ENCODE measurements around the gene ZNF205. TPM values are rescaled to one million over a fixed set of nuclear protein-coding genes. Genes with fewer than 3 reads are reported as not detected.
A peak's percentile ranks its signal among the peaks of the same experiment; 100 is the strongest.
"Not testable (repeated sequence)": the region's sequence is repeated elsewhere in the genome, so short reads cannot be mapped to it uniquely, and the experiment has no call there.

Gene ZNF205
- total RNA-seq, 2 experiments from 2014 or later: not detected

- H3K4me3 Mint-ChIP-seq: peak overlapping the region; percentile 79
- peaks cover 3% of the 10 kb centered on the region for H3K9me3 Mint-ChIP-seq (ENCODE audit: low read depth)
- peaks cover 91% of the 10 kb centered on the region for H3K4me1 Mint-ChIP-seq
- H3K27ac Mint-ChIP-seq: peak overlapping the region; percentile 94
- ATAC-seq: no peak
- H3K27me3 Mint-ChIP-seq: no peaks in the 10 kb centered on the region
- no peak for DNase-seq
- H3K36me3 Mint-ChIP-seq: peaks cover 32% of the 10 kb centered on the region
- CTCF ChIA-PET: interaction anchor here (3.4 to 7.8 kb wide), 3 partner anchors 9 to 57 kb away, joined by 14 to 67 read pairs (median 62); partner anchors contain the start of gene IL32
Measured at GRCh38 chr16:3073448-3073847, 38.9 kb upstream of the ZNF205 start.

DNA sequence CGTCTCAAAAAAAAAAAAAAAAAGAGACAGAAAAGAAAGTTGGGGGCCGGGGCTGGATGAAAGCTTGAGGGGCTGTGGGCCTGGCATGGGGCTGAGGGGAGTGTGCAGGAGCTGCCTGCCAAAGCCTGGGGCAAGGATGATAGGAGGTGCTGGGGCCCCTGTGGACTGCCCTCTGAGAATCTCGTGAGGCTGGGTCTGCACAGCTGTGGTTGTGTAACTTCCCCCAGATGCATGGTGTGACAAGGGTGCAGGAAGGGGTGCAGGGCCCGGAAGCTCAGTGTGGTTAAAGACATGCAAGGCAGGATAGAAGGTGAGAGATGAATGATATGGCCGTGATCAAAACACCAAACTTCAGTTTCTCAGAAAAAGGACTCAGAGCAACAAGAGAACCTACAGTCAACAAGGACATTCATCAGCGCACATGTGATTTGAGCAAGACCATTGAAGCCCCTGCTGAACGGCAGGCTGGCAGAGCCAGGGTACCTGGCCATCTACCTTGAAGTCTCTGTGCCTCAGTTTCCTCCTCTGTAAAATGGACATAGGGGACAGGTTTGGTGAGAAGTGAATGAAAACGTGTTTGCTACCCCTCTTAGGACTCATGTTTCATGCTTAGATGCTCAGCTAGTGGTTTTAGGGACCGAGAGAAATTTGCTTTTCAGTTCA lies 37.4 kb upstream of the ZNF205 start:
- Mint-ChIP-seq H3K4me1 (peaks cover 90% of the 10 kb centered on the region), H3K36me3 (peaks cover 32% of the 10 kb centered on the region), H3K27me3 (no peaks in the 10 kb centered on the region), H3K9me3 (ENCODE audit: low read depth) (peaks cover 6% of the 10 kb centered on the region), H3K27ac (peak overlapping the region; percentile 94), H3K4me3 (peak overlapping the region; percentile 79)
- ATAC-seq (peak; percentile 72), DNase-seq (peak; percentile 97)
- CTCF ChIA-PET: interaction anchor here (0.6 to 7.8 kb wide), 15 partner anchors 10 to 454 kb away, joined by 3 to 88 read pairs (median 6); partner anchors contain the start of genes IL32 and ZSCAN10

DNA sequence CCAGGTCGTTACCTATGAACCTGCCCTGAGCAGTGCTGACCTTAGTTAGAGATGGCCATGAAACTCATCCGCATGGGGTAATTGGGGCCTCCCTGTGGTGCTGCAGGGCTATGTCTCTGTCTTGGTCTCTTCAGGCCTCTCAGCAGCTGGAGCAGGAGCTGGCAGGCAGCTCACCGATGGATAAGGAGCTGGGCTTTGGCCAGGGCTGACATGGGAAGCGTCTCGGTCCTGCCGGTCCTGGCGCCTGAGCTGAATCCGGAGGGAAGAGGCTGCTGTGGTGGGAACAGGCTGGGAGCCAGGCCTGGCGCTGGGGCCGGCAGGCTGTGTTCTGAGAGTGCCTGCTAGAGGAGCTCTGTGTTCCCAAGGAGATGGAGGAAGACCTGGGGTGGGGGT lies 36.9 kb upstream of the ZNF205 start:
- Mint-ChIP-seq H3K9me3 (ENCODE audit: low read depth) (peaks cover 6% of the 10 kb centered on the region), H3K36me3 (peaks cover 30% of the 10 kb centered on the region), H3K4me3 (peak overlapping the region; percentile 79), H3K27ac (peak overlapping the region; percentile 94), H3K27me3 (no peaks in the 10 kb centered on the region), H3K4me1 (peaks cover 85% of the 10 kb centered on the region)
- CTCF ChIA-PET: interaction anchor here (0.8 to 7.8 kb wide), 13 partner anchors 11 to 93 kb away, joined by 3 to 88 read pairs (median 9); partner anchors contain the start of genes IL32 and ZSCAN10
- peak; percentile 64 for DNase-seq
- peak; percentile 14 for ATAC-seq

GRCh38 chr16:3075946-3076345 lies 36.4 kb upstream of the ZNF205 start:
- H3K27me3 Mint-ChIP-seq; ATAC-seq; DNase-seq; H3K9me3 Mint-ChIP-seq (ENCODE audit: low read depth): not testable (repeated sequence)
- peak overlapping the region; percentile 79 for H3K4me3 Mint-ChIP-seq
- H3K27ac Mint-ChIP-seq: peak overlapping the region; percentile 94
- CTCF ChIA-PET: interaction anchor here (0.8 to 7.8 kb wide), 13 partner anchors 11 to 93 kb away, joined by 3 to 88 read pairs (median 9); partner anchors contain the start of genes IL32 and ZSCAN10
- H3K4me1 Mint-ChIP-seq: peaks cover 84% of the 10 kb centered on the region
- H3K36me3 Mint-ChIP-seq: peaks cover 34% of the 10 kb centered on the region

DNA sequence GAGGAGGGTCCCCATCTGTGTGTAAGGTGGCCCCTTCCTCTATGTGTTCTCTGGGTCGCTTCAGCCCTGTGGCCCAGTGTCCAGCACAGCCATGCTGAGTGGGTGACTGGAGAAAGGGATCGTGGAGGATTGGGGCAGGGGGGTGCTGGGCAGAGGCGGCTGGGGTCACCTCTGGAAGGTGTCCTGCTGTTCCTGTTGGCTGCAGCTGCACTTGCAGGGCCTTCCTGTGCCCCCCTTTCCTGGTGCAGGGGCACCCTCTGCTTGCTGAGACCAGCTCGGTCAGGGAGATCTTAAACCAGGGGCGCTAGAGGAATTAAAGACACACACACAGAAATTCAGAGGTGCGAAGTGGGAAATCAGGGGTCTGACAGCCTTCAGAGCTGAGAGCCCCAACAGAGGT lies 35.8 kb upstream of the ZNF205 start:
- CTCF ChIA-PET: interaction anchor here (0.7 to 7.8 kb wide), 14 partner anchors 12 to 97 kb away, joined by 3 to 88 read pairs (median 9); partner anchors contain the start of genes IL32 and ZSCAN10
- DNase-seq (peak; percentile 72), ATAC-seq (no peak)
- peaks cover 37% of the 10 kb centered on the region for H3K36me3 Mint-ChIP-seq
- H3K9me3 Mint-ChIP-seq (ENCODE audit: low read depth): peaks cover 6% of the 10 kb centered on the region
- H3K27me3 Mint-ChIP-seq: no peaks in the 10 kb centered on the region
- H3K27ac Mint-ChIP-seq: peak overlapping the region; percentile 94
- H3K4me1 Mint-ChIP-seq: peaks cover 83% of the 10 kb centered on the region
- peak overlapping the region; percentile 79 for H3K4me3 Mint-ChIP-seq

DNA sequence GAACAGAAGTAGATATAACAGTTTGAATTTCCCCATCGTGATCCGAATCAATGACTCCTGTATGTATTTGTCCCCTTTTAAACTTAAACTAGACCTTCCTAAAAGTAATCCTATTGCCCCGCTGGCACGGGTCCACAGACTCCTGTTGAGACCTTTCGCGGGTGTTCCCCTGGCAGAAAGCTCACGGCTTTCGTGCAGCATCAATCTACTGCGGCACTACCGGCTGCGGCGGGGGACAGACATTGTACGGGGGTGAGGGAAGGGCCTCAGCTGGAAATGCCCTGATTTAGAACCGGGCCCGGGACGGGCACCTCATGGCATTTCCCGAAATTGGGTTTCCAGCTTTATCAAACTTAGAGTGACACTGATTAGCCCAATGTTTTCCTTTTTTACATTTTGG lies 32.4 kb upstream of the ZNF205 start:
- Mint-ChIP-seq H3K4me3 (no peak overlapping the region), H3K9me3 (ENCODE audit: low read depth) (peaks cover 6% of the 10 kb centered on the region), H3K27ac (no peak overlapping the region), H3K4me1 (peaks cover 62% of the 10 kb centered on the region), H3K36me3 (peaks cover 40% of the 10 kb centered on the region), H3K27me3 (no peaks in the 10 kb centered on the region)
- ATAC-seq (no peak), DNase-seq (no peak)
- CTCF ChIA-PET: interaction anchor here (0.9 to 7.8 kb wide), 7 partner anchors 9 to 51 kb away, joined by 3 to 67 read pairs (median 4); no protein-coding TSS in a partner anchor

DNA sequence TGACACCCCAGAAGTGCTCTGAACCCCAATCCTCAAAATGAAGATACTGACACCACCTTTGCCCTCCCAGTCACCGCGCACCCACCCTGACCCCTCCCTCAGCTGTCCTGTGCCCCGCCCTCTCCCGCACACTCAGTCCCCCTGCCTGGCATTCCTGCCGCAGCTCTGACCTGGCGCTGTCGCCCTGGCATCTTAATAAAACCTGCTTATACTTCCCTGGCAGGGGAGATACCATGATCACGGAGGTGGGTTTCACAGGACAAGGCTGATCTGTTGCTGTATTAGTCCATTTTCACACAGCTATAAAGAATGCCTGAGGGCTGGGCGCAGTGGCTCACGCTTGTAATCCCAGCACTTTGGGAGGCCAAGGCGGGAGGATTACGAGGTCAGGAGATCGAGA lies 30.4 kb upstream of the ZNF205 start:
- Mint-ChIP-seq H3K36me3 (peaks cover 40% of the 10 kb centered on the region), H3K4me1 (peaks cover 54% of the 10 kb centered on the region)
- H3K4me3 Mint-ChIP-seq; DNase-seq; ATAC-seq; H3K27me3 Mint-ChIP-seq; H3K9me3 Mint-ChIP-seq (ENCODE audit: low read depth); H3K27ac Mint-ChIP-seq: not testable (repeated sequence)
- CTCF ChIA-PET: interaction anchor here (0.6 to 1.6 kb wide), 2 partner anchors 10 to 33 kb away, joined by 3 to 4 read pairs; no protein-coding TSS in a partner anchor

- CTCF ChIA-PET: interaction anchor here (1.0 to 1.4 kb wide), 3 partner anchors 10 to 51 kb away, joined by 4 to 7 read pairs (median 5); partner anchors contain the start of gene ZNF213
- Mint-ChIP-seq H3K36me3 (peaks cover 30% of the 10 kb centered on the region), H3K4me1 (peaks cover 50% of the 10 kb centered on the region)
- ATAC-seq; DNase-seq; H3K9me3 Mint-ChIP-seq (ENCODE audit: low read depth); H3K27ac Mint-ChIP-seq; H3K27me3 Mint-ChIP-seq; H3K4me3 Mint-ChIP-seq: not testable (repeated sequence)
Measured at GRCh38 chr16:3083408-3083807, 29.0 kb upstream of the ZNF205 start.

- DNase-seq (no peak), ATAC-seq (no peak)
- peaks cover 43% of the 10 kb centered on the region for H3K4me1 Mint-ChIP-seq
- no peaks in the 10 kb centered on the region for H3K27me3 Mint-ChIP-seq
- CTCF ChIA-PET: interaction anchor here (0.8 to 1.5 kb wide), 4 partner anchors 9 to 45 kb away, joined by 3 to 7 read pairs (median 6); no protein-coding TSS in a partner anchor
- no peaks in the 10 kb centered on the region for H3K9me3 Mint-ChIP-seq (ENCODE audit: low read depth)
- H3K36me3 Mint-ChIP-seq: peaks cover 22% of the 10 kb centered on the region
- H3K4me3 Mint-ChIP-seq: no peak overlapping the region
- H3K27ac Mint-ChIP-seq: peak overlapping the region; percentile 34
Measured at GRCh38 chr16:3084491-3084890, 27.9 kb upstream of the ZNF205 start.

GRCh38 chr16:3084969-3085670 lies 27.3 kb upstream of the ZNF205 start:
- H3K4me3 Mint-ChIP-seq: no peak overlapping the region
- CTCF ChIA-PET: interaction anchor here (1.5 kb wide), 2 partner anchors 11 to 44 kb away, joined by 6 read pairs; no protein-coding TSS in a partner anchor
- peaks cover 37% of the 10 kb centered on the region for H3K4me1 Mint-ChIP-seq
- peaks cover 16% of the 10 kb centered on the region for H3K36me3 Mint-ChIP-seq
- peak overlapping the region; percentile 34 for H3K27ac Mint-ChIP-seq
- no peak for ATAC-seq
- H3K27me3 Mint-ChIP-seq: no peaks in the 10 kb centered on the region
- DNase-seq: no peak
- H3K9me3 Mint-ChIP-seq (ENCODE audit: low read depth): no peaks in the 10 kb centered on the region

GRCh38 chr16:3085868-3086595 lies 26.4 kb upstream of the ZNF205 start:
- Mint-ChIP-seq H3K27ac (peak overlapping the region; percentile 2), H3K9me3 (ENCODE audit: low read depth) (no peaks in the 10 kb centered on the region), H3K4me3 (no peak overlapping the region), H3K27me3 (no peaks in the 10 kb centered on the region), H3K36me3 (peaks cover 12% of the 10 kb centered on the region), H3K4me1 (peaks cover 36% of the 10 kb centered on the region)
- no peak for DNase-seq
- CTCF ChIA-PET: interaction anchor here (1.5 kb wide), 1 partner anchor 10 kb away, joined by 6 read pairs; no protein-coding TSS in a partner anchor
- no peak for ATAC-seq

GRCh38 chr16:3086596-3087242 lies 25.7 kb upstream of the ZNF205 start:
- H3K27me3 Mint-ChIP-seq: no peaks in the 10 kb centered on the region
- DNase-seq (no peak), ATAC-seq (peak; percentile 12)
- H3K36me3 Mint-ChIP-seq: peaks cover 10% of the 10 kb centered on the region
- no peaks in the 10 kb centered on the region for H3K9me3 Mint-ChIP-seq (ENCODE audit: low read depth)
- H3K4me1 Mint-ChIP-seq: peaks cover 36% of the 10 kb centered on the region
- H3K4me3 Mint-ChIP-seq: no peak overlapping the region
- CTCF ChIA-PET: interaction anchor here (1.2 to 2.2 kb wide), 5 partner anchors 9 to 55 kb away, joined by 3 to 6 read pairs (median 5); no protein-coding TSS in a partner anchor
- H3K27ac Mint-ChIP-seq: no peak overlapping the region
